ENCODE measurements around the gene TRIM50. TPM values are rescaled to one million over a fixed set of nuclear protein-coding genes. Genes with fewer than 3 reads are reported as not detected.

Gene TRIM50
- total RNA-seq (2022; extraction: Qiagen RNA extraction): not detected in 5 replicates

GRCh38 chr7:73327922-73328321 is at the start of gene TRIM50, which contains the start of gene FKBP6:
TRIM50 (minus strand) TSS chr7:73328082; CDS start chr7:73324787, 3,295 bp downstream.
FKBP6 (plus strand) TSS chr7:73328161; CDS start chr7:73328429, 268 bp downstream.

GRCh38 chr7:73308665-73309214 is 19.1 kb downstream of the TRIM50 start, which contains the start of gene NSUN5:
NSUN5 (minus strand) TSS chr7:73308826; CDS start chr7:73308790, 36 bp downstream.

Other genes starting within 250 kb of the TRIM50 start
- not detected in 5 replicates for gene SPDYE9, start 242.0 kb downstream of the TRIM50 start, total RNA-seq (2022; extraction: Qiagen RNA extraction)
- 60.0 to 70.8 TPM (median 65.7 TPM) in 5 replicates for gene NSUN5, start 19.3 kb downstream of the TRIM50 start, total RNA-seq (2022; extraction: Qiagen RNA extraction)
- gene FKBP6, start 79 bp upstream of the TRIM50 start, total RNA-seq (2022; extraction: Qiagen RNA extraction): not detected in 5 replicates
- 1.5 to 2.1 TPM (median 2.0 TPM) in 5 replicates for gene FZD9, start 105.7 kb upstream of the TRIM50 start, total RNA-seq (2022; extraction: Qiagen RNA extraction)
- gene BAZ1B, start 194.2 kb upstream of the TRIM50 start, total RNA-seq (2022; extraction: Qiagen RNA extraction): 49.4 to 74.8 TPM (median 54.3 TPM) in 5 replicates
- gene BCL7B, start 229.6 kb upstream of the TRIM50 start, total RNA-seq (2022; extraction: Qiagen RNA extraction): 59.8 to 73.6 TPM (median 68.5 TPM) in 5 replicates

Data from A549 treated with Hydrocortisone at 1 μM for 4 hours (cell line).